SH-SY5Y (cell line): ENCODE data around the gene FBXL5.

Source experiments
- GATA2 ChIP-seq: IDR thresholded peaks from 2 replicates; pipeline ENCODE4 v1.6.1; 2011; ENCODE audit warnings: mild to moderate bottlenecking, low read depth, low read length
- GATA3 ChIP-seq: IDR thresholded peaks from 2 replicates; pipeline ENCODE4 v1.6.1; 2011; ENCODE audit warnings: low read depth, mild to moderate bottlenecking, low read length, moderate library complexity

GRCh38 chr4:15558561-15558960, 96.6 kb downstream of the FBXL5 start:
- TF ChIP-seq GATA2 (no peak), GATA3 (no peak)
